ENCODE data around the gene C2CD4A.

The C2CD4A gene

DNA sequence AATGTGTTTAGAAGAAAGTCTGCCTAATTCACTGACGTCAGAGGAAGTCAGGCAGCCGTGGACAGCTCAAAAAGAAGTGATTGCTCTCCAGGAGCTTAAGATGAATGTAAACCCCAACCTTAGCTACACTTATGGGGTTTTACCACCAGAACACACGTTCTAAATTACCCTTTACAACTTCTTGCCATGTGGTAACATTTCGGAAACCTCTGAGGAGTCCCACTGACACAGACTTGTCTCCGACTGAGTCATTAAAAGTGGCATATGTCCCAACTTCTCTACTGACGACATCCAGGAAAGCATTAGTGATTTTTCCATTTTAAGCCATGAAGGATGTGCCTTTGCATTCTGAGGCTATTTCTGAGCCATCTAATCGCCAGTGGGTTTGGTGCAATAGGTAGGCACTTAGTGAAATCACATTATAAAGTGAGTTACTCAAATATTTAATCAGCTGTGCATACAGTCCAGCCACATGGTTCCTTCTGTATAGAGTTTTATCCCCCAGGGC, 32.4 kb downstream of the C2CD4A start:
- H3K4me3 ChIP-seq (ENCODE audit: low read depth, low read length) = no peak overlapping the region

DNA sequence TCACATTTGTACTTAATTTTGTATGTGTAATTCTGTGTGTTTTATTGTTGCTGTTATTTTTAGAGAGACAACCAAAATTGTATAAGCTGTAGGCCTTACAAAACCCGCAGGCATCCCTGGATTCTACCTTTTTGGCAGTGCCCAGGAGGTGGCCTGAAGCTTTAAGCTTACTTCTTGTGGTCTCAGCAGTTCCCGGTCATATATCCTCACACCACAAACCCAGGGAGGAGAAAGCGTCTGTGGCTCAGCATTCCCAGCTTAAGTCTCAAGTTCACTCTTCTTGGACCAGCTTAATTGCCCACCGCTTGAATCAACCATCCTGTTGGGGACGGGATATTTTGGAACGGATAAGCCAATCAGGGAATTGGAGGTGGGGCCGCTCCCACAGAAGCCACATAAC, 36.7 kb downstream of the C2CD4A start:
- H3K4me3 ChIP-seq (ENCODE audit: low read depth, low read length) = no peak overlapping the region

DNA sequence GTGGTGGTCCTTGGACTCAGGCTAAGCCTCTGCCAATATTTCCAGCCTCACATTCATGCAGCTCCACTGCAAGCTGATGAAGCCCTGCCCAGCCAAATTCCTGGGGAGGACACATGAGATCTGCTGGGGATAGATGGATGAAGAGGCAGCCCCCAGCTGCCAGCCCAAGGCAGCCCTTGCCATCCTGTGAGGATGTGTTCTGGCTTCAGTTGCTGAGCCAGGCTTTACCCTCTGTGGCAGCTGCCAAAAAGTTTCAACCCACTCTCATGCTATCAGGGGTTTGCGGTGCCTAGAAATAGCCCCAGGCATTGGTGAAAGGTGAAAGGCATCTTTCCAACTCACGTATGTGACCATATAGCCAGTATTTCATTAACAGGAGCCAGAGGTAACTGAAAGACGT, 37.6 kb downstream of the C2CD4A start:
- H3K4me3 ChIP-seq (ENCODE audit: low read depth, low read length) = no peak overlapping the region

DNA sequence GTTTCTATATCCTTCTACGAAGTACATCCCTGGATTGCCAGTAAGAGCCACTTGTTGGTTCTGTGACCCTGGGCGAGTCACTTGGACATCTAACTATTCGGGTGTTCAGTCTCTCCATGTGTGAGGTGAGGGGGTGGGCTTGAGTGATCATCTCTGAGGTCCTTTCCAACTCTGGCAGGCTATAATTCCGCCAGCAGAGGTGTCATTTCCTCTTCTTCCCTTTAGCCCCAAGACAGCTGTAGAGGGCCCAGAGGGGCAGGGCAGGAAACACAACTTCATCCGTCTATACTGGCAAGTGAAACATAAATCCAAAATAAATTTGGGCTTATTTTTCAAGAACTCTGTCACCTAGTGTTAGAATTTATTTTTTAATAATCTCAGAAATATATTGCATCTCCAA, 38.1 kb downstream of the C2CD4A start:
- no peak overlapping the region for H3K4me3 ChIP-seq (ENCODE audit: low read depth, low read length)

DNA sequence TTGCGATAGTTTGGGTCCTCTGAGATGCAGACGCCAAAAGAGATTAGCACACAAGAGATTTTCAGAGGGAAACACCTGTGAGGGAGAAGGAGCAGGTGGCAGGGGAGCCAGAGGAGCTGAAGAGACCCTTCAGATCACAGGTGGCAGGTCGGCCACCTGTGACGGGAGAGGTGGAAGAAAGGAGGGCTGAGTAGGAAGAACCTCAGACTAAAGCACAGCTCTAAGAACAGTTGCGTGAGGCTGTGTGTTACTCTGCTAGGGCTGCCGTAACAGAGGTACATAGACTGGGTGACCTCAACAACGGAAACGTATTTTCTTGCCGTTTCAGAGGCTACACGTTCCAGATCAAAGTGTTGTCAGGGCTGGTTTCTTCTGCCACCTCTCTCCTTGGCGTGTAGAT, 38.5 kb downstream of the C2CD4A start:
- no peak overlapping the region for H3K4me3 ChIP-seq (ENCODE audit: low read depth, low read length)

DNA sequence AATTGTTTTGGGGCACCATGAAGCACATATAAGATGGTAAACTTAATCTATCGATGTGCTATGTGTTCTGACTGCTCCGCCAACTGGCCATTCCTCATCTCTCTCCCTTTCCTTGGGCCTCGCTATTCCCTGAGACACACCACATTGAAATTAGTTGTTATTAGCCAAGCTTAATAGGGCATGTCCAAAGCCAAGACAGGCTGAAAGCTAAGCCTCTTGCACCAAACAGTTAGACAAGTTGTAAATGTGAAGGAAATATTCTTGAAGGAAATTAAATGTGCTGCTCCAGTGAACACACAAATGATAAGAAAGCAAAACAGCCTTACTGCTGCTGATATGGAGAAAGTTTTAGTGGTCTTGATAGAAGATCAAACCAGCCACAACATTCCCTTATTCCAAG, 39.3 kb downstream of the C2CD4A start:
- H3K4me3 ChIP-seq (ENCODE audit: low read depth, low read length) = no peak overlapping the region

DNA sequence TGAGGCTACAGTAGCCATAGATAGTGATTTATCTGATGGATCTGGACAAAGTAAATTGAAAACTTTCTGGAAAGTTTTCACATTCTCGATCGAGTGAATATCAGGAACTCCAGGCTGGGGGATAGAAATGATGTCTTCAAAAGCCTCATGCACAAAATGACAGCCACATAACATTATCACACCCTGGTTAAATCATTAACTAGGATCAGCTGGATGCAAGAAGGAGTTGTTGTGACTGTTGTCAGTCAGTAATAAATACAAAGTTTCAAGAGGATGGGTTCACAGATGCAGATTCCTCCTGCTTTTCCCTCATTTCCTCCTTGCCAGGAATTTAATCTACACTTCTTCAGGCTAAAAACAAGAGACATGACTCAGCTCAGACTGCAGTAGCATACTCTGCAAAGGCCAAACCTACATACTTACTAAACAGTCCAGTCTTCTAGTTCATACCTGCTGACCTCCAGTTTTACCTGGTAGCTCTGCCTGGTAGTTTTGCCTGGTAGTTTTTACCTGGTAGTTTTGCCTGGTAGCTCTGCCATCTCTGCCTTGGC, 40.9 kb downstream of the C2CD4A start:
- H3K4me3 ChIP-seq (ENCODE audit: low read depth, low read length) = no peak overlapping the region

DNA sequence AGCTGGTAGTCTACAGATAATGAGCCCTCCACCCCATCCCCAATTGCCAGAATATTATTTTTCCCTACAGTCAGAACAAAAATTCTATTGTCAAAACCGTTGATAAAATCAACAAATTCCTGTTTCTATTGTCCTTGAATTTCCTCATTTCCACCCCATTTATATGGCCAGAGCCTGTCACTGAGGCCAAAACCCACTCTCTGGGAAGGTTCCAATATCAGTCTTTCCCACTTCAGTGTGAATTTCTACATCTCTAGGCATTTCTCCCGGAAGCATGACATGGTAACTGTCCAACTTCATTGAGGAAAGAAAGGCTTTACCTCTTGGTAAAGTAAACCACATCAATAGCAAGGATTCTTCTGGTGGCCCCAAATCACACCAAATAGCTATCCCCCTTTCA, 41.6 kb downstream of the C2CD4A start:
- no peak overlapping the region for H3K4me3 ChIP-seq (ENCODE audit: low read depth, low read length)

DNA sequence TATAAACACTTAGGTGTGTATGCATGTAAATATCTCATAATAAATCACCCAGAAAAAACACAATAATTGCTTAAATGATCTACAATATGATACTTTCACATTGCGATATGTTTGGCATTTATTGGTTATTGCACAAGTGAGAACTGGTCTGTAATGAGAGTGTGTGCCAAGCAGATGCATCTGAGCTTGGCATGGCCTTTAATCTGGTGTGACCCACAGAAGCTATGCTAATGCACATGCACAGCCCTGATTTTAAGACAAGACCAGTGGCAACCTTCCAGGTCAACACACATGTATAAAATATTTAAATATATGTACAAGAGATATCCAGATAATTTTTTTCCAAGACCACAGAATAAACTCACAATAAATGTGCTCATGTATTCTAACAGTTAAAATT, 42.7 kb downstream of the C2CD4A start:
- H3K4me3 ChIP-seq (ENCODE audit: low read depth, low read length) = no peak overlapping the region

DNA sequence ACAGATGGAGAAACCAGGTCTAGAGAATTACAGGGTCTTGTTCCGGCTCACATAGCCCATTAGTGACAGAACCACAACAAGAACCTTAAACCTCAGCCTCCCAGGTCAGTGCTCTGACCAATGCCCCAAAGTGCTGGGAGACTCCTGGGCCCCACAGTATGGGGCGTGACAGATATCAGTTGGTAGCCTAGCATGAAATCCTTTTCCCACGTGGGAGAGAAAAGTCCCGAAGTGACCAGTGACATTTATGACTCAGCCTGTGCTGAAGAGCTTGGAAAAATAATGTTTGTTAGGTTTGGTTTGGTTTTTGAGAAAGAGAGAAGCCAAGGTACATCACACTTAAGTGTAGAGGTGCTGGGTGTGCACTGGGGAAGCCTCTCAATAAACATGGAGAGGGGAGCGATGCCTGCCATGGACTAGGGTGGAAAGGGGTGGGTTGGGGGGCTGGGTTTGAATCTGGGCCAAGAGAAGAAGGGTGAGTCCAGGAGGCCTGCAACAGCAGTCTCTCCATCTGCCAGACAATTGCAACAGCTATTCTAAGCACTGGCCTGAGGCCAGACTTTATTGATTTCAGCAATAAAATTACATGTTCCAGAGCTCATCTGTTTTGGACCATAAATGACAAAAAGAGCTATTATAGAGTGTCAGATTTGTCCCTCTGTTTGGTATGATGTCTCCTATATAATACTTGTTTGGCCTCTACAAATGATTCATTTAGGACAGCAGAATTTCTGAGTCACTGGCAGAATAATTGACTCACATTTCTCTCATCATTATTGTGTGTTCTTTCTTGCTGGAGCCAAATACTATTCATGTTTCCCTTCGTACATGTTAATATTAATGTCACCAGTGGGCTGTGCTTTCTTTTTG, 43.4 kb downstream of the C2CD4A start:
- no peak overlapping the region for H3K4me3 ChIP-seq (ENCODE audit: low read depth, low read length)

DNA sequence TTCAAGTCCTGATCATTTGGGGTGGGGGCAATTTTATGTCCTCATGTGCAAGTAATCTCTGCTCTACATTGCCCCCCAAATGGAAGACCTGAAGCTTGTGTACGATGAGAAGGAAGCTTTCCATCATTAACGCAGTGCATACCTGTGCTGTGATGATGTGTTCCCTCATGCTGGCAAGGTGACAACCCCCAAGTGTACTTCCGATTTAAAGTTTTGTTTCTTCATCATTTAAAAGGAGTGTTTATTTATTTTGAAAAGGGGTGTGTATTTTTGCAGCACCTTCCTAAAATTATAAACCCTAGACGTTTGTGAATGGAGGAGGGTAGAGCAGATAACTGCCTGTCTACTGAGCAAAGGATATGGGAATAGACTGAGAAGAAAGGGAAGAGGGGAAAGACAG, 45.3 kb downstream of the C2CD4A start:
- no peak overlapping the region for H3K4me3 ChIP-seq (ENCODE audit: low read depth, low read length)

DNA sequence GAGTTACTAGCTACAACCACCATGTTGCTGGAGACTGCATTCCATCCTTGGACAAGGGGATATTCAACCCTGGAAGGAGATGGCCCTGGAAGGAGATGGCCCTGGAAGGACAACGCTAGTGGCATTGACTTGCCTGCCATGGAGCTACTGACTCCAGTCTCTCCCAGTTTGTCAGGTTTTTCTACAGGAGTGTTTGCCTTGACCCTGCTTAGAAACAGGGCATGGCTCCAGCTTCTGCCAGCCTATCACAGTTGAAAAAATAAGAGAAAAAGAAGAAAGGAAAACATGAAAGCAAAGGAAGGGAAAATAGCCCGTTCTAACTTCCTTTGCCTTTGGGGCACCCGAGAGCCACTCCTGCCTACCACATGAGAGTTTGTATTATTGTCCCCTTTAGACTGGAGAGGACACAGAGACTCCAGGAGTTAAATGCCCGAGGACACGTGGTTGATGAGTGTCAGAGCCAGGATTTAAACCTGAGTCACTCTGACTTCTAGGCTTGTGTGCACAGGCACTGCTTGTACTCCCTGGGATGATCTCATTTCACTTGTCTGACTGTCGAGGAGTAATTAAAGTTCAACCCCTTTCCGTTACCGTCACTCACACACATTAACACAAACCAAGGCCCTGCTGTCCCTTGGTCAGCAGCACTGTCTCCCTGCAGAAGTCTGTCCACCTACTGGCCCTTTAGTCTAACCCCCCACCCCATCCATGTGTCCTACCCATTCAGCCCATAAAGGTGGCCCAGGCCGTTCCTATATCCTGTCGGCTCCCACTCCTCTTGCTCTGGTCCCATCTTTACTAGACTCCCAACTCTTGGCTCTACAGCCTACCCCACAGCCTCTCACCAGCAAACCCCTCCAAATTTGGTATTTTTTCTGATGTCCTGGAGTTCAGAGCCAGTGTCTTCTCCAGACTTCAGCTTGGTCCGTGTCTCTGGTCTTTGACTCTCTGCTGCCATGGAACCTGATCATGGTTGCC, 46.1 kb downstream of the C2CD4A start:
- H3K4me3 ChIP-seq (ENCODE audit: low read depth, low read length) = no peak overlapping the region

DNA sequence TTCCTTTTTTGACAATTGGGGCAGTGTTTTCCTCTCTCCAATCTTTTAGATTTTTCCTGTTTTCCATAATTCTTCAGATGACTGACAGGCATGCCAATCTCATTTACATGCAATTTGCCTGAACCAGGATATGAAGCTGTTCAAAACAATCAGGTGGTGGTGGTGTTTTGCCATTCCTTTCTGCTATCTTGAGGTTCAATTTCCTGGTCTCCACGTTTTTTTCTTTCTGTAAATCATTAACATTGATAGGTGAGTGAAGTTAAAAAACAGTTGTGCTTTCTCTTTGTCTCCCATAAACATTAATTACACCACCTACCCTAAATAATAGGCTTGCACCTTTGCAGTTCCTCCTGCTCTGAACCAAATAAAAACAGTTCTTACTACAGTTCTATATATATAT, 49.1 kb downstream of the C2CD4A start:
- no peak overlapping the region for H3K4me3 ChIP-seq (ENCODE audit: low read depth, low read length)

DNA sequence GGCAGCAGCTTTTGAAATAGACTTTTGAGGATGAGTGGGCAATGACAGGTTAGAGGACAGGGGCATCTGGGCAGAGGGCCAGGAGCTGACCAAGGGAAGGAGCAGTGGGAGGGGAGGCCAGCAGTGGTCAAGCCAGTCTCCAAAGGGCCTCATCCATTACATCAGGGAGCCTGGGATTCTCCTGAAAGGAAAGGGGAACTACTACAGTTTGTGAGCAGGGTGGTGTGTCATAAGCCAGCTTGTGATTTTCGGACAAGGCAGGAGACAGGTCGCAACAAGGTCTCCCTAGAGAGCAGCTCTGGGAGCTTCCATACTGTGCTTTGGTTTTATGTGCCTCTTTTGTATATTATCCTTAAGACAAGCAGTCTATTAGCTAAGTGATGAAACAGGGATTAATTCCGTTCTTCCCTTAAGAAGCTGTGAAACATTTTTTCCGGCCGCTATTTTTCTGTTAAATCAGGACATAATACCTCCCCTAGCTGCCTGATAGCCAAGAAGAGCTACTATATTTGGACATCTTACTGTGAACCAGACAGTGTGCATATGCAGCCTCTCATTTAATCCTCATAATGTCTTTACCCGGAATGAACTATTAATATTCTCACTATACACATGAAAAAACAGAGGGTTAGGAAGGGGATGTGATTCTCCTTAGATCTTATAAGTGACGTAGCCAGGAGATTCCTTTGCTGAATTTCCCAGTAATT, 51.9 kb downstream of the C2CD4A start:
- H3K4me3 ChIP-seq (ENCODE audit: low read depth, low read length) = no peak overlapping the region

DNA sequence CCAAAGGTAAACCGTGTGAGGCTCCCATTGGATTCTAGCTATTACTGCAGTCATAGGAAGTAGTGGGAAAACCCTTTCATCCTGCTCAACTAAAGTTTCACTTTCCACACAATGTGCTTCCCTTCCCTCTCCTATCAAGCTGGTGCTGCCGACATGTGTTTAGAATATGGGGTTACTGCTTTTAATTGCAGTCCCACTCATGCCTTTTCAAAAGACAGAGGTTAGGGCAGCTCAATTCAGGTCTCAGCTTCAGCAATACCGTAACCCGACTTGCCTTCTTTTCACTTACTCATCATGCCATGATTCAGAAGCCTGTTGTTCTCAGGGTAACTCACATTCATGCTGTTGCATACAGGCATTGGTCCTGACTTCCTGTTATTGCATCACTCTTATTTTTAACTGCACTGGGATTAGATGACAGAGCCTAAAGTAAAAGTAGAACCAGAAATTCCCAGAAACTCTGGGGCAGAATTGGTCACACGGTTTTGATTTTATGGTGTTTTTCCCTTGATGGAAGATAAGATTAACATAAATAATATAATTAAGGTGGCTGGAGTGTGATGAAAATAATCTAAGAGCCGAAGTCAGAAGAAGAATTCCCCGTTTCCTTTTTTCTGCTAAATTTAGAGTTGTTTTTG, 52.6 kb downstream of the C2CD4A start:
- H3K4me3 ChIP-seq (ENCODE audit: low read depth, low read length) = no peak overlapping the region

DNA sequence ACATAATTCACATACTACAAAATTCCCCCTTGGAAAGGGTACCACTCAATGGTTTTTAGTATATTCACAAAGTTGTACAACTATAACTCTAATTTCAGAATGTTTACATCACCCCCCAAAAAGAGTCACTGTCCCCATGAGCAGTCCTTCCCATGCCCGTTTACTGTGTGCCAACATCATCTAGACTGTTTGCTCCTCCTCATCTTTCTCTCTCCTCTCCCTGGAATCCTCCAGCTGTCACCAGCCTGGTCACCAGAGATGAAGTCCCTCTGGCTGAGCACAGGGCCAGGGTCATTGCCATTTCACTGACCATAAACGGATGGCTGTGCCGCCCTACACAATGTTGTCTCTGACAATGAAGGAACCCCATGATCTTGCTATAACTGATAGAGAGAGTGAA, 53.1 kb downstream of the C2CD4A start:
- H3K4me3 ChIP-seq (ENCODE audit: low read depth, low read length) = no peak overlapping the region

Measured in iPS-11a (cell line).